Sigmoid colon (tissue), 4 donors: ENCODE results near the gene SPAG6.

ENCODE experiments used
- POLR2AphosphoS5 ChIP-seq, 4 donors: sonication (generic); formaldehyde crosslinking; IDR thresholded peaks; one replicate each; pipeline ENCODE4 v1.6.1; 2017; ENCODE audit warnings: antibody characterized with exemption in 4 of 4
- TF ChIP-seq, protein P1 (sequence below), 4 experiments: fragments of 450-650 bp in 3 of 4; fragments of 200-600 bp in 1 of 4; IDR thresholded peaks; one replicate each; pipeline ENCODE4 v1.5.1; 2016 to 2019; ENCODE audit warnings: antibody characterized with exemption in 4 of 4, mild to moderate bottlenecking in 3 of 4, moderate library complexity in 2 of 4

DNA sequence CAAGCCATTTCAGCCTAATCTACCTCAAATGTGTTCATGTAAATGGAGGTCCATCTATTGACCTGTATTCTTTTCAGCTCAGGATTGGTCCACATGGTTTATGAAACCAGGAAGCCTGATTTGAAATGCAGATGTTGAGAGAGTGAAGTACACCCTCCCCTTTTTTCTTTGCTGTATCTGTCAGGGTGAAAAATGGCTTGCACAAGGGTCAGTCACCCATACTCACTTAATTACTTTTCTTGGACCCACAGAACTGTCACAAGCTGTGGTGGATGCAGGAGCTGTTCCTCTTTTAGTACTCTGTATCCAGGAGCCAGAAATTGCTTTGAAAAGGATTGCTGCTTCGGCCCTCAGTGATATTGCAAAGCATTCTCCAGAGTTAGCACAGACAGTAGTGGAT is 41.2 kb downstream of the SPAG6 start:
- TF ChIP-seq POLR2AphosphoS5 (IDR thresholded peaks at IDR 0.05): no peak
- TF ChIP-seq, protein P1, sequence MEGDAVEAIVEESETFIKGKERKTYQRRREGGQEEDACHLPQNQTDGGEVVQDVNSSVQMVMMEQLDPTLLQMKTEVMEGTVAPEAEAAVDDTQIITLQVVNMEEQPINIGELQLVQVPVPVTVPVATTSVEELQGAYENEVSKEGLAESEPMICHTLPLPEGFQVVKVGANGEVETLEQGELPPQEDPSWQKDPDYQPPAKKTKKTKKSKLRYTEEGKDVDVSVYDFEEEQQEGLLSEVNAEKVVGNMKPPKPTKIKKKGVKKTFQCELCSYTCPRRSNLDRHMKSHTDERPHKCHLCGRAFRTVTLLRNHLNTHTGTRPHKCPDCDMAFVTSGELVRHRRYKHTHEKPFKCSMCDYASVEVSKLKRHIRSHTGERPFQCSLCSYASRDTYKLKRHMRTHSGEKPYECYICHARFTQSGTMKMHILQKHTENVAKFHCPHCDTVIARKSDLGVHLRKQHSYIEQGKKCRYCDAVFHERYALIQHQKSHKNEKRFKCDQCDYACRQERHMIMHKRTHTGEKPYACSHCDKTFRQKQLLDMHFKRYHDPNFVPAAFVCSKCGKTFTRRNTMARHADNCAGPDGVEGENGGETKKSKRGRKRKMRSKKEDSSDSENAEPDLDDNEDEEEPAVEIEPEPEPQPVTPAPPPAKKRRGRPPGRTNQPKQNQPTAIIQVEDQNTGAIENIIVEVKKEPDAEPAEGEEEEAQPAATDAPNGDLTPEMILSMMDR (IDR thresholded peaks at IDR 0.05): no peak
